B cell (primary cell): ENCODE data around the gene CRY2.

Experiments used
- CTCF ChIP-seq: fragments of 200-600 bp; IDR thresholded peaks from one replicate; pipeline ENCODE4 v1.8.0; 2022; ENCODE audit warnings: antibody characterized with exemption, mild to moderate bottlenecking
- EZH2 ChIP-seq: IDR thresholded peaks from 2 replicates; pipeline ENCODE4 v1.6.1; 2012; ENCODE audit warnings: borderline replicate concordance, low read depth, mild to moderate bottlenecking, moderate library complexity, low read length; ENCODE audit not compliant: insufficient read depth, poor library complexity, severe bottlenecking

GRCh38 chr11:45932217-45932616, 84.9 kb downstream of the CRY2 start:
- TF ChIP-seq CTCF (no peak), EZH2 (no peak)
